A673 (cell line): ENCODE measurements around the gene SRPK1. TPM values are rescaled to one million over a fixed set of nuclear protein-coding genes. Genes with fewer than 3 reads are reported as not detected.

Experiments used
- BruUV-seq: library from RNA; stranded (reverse); fragments of 400-500 nt; replicated peaks from 2 replicates; lab custom pipeline; 2021; lab: Mats Ljungman, UMichigan
- CTCF ChIA-PET: fragments of 300-600 bp; sonication (Branson Sonifier 250); formaldehyde crosslinking; loops from one replicate; lab custom pipeline; 2022; ENCODE audit warnings: antibody characterized with exemption; lab: Charles Lee
- POLR2A ChIA-PET: fragments of 300-600 bp; sonication (Branson Sonifier 250); formaldehyde crosslinking; loops from one replicate; lab custom pipeline; 2022; ENCODE audit warnings: antibody characterized with exemption; ENCODE audit not compliant: low non-redundant PET; lab: Charles Lee
- DNase-seq: peaks from one replicate; pipeline ENCODE4 v3.0.0-alpha.2; 2015; ENCODE audit warnings: low spot score
- H3K27ac ChIP-seq: fragments of 200-600 bp; sonication (generic); 2 replicates; pipeline ENCODE4 v1.5.1; 2016; ENCODE audit warnings: mixed run types, low read depth, mild to moderate bottlenecking, mixed read lengths, antibody characterized with exemption, low read length; ENCODE audit not compliant: poor library complexity, severe bottlenecking
- H3K27me3 ChIP-seq: fragments of 200-600 bp; sonication (generic); replicated peaks from 2 replicates; pipeline ENCODE4 v1.6.1; 2017; ENCODE audit warnings: mixed run types, low read depth, mild to moderate bottlenecking, mixed read lengths, antibody characterized with exemption, low read length; ENCODE audit not compliant: insufficient read depth, poor library complexity
- H3K36me3 ChIP-seq: fragments of 200-600 bp; sonication (generic); 2 replicates; pipeline ENCODE4 v1.6.1; 2016; ENCODE audit warnings: mixed run types, mild to moderate bottlenecking, mixed read lengths, antibody characterized with exemption, low read length; ENCODE audit not compliant: insufficient read depth, poor library complexity, severe bottlenecking
- H3K4me1 ChIP-seq: fragments of 200-600 bp; sonication (generic); 2 replicates; pipeline ENCODE4 v1.6.1; 2017; ENCODE audit warnings: mixed run types, mild to moderate bottlenecking, mixed read lengths, antibody characterized with exemption, low read length; ENCODE audit not compliant: insufficient read depth, poor library complexity, severe bottlenecking
- H3K4me3 ChIP-seq: fragments of 200-600 bp; sonication (generic); 2 replicates; pipeline ENCODE4 v1.5.1; 2016; ENCODE audit warnings: low read depth, mixed run types, mild to moderate bottlenecking, mixed read lengths, low read length; ENCODE audit not compliant: poor library complexity, severe bottlenecking
- H3K9me3 ChIP-seq: fragments of 200-600 bp; sonication (generic); 2 replicates; pipeline ENCODE4 v1.6.1; 2016; ENCODE audit warnings: mixed run types, low read depth, mild to moderate bottlenecking, mixed read lengths, antibody characterized with exemption, low read length; ENCODE audit not compliant: poor library complexity, severe bottlenecking
- EZH2 ChIP-seq: fragments of 200-600 bp; sonication (generic); IDR thresholded peaks from 2 replicates; pipeline ENCODE4 v1.6.1; 2017; ENCODE audit warnings: borderline replicate concordance, low read depth, mild to moderate bottlenecking, mixed read lengths, antibody characterized with exemption, low read length; ENCODE audit not compliant: poor library complexity, severe bottlenecking
- intact Hi-C: fragments of 100-400 bp; cut with micrococcal nuclease; formaldehyde crosslinking; loops from one replicate; pipeline ENCODE4 v1.10.0; 2022; ENCODE audit not compliant: unreplicated experiment
- total RNA-seq: library from RNA; stranded (reverse); gene quantifications from 2 replicates; pipeline ENCODE4 v1.2.3, GENCODE V29; 2021
- TF ChIP-seq, protein P1 (sequence below): fragments of 300-800, 200-600 bp; sonication (generic); conservative IDR thresholded peaks from 2 replicates; pipeline ENCODE4 v1.5.1; 2017; ENCODE audit warnings: low read depth, mild to moderate bottlenecking, antibody characterized with exemption, low read length, moderate library complexity, mixed read lengths

Gene SRPK1
- total RNA-seq, 1 experiment from 2014 or later: 104 TPM

DNA sequence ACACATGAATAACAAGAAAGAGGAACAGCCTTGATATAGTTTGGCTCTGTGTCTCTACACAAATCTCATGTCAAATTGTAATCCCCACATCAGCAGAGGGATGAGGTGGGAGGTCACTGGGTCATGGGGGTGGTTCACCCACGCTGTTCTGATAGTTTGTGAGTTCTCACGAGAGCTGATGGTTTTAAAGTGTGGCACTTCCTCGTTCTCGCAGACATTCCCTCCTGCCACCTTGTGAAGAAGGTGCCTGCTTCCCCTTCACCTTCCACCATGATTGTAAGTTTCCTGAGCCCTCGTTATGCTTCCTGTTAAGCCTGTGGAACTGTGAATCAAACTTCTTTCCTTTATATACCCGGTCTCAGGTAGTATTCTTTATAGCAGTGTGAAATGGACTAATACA lies 13.1 kb downstream of the SRPK1 start:
- CTCF ChIA-PET: no interaction called here
- H3K27me3 ChIP-seq: no peaks in the 10 kb centered on the region
- no peak overlapping the region for H3K27ac ChIP-seq
- POLR2A ChIA-PET: no interaction called here
- intact Hi-C loops: no loop called here
- TF ChIP-seq, protein P1, sequence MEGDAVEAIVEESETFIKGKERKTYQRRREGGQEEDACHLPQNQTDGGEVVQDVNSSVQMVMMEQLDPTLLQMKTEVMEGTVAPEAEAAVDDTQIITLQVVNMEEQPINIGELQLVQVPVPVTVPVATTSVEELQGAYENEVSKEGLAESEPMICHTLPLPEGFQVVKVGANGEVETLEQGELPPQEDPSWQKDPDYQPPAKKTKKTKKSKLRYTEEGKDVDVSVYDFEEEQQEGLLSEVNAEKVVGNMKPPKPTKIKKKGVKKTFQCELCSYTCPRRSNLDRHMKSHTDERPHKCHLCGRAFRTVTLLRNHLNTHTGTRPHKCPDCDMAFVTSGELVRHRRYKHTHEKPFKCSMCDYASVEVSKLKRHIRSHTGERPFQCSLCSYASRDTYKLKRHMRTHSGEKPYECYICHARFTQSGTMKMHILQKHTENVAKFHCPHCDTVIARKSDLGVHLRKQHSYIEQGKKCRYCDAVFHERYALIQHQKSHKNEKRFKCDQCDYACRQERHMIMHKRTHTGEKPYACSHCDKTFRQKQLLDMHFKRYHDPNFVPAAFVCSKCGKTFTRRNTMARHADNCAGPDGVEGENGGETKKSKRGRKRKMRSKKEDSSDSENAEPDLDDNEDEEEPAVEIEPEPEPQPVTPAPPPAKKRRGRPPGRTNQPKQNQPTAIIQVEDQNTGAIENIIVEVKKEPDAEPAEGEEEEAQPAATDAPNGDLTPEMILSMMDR: no peak
- no peak for TF ChIP-seq EZH2
- DNase-seq: no peak
- H3K4me1 ChIP-seq: no peaks in the 10 kb centered on the region
- no TSS peak for BruUV-seq
- H3K9me3 ChIP-seq: peaks cover 28% of the 10 kb centered on the region
- H3K4me3 ChIP-seq: no peak overlapping the region
- H3K36me3 ChIP-seq: peaks cover 50% of the 10 kb centered on the region

DNA sequence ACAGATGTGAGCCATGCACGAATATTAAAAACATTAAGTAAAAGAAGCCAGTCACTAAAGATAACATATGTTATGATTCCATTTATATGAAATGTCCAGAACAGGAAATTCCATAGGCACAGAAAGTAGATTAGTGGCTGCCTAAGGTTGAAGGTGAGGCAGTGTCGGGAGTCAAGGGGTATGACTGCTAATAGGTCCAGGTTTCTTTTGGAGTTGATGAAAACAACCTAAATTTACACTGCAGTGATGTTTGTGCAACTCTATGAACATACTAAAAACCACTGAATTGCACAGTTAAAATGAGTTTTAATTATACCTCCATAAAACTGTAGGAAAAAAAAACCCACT lies 14.4 kb downstream of the SRPK1 start:
- ChIA-PET CTCF (no interaction called here), POLR2A (interaction anchor here (0.7 kb wide), 1 partner anchor 837 kb away, joined by 3 read pairs; no protein-coding TSS in a partner anchor)
- H3K4me1 ChIP-seq: no peaks in the 10 kb centered on the region
- no peak for DNase-seq
- peaks cover 37% of the 10 kb centered on the region for H3K36me3 ChIP-seq
- H3K27ac ChIP-seq: no peak overlapping the region
- BruUV-seq: no TSS peak
- no peak overlapping the region for H3K4me3 ChIP-seq
- intact Hi-C loops: no loop called here
- H3K27me3 ChIP-seq: no peaks in the 10 kb centered on the region
- H3K9me3 ChIP-seq: peaks cover 28% of the 10 kb centered on the region
- no peak for TF ChIP-seq EZH2
- TF ChIP-seq, protein P1: no peak

DNA sequence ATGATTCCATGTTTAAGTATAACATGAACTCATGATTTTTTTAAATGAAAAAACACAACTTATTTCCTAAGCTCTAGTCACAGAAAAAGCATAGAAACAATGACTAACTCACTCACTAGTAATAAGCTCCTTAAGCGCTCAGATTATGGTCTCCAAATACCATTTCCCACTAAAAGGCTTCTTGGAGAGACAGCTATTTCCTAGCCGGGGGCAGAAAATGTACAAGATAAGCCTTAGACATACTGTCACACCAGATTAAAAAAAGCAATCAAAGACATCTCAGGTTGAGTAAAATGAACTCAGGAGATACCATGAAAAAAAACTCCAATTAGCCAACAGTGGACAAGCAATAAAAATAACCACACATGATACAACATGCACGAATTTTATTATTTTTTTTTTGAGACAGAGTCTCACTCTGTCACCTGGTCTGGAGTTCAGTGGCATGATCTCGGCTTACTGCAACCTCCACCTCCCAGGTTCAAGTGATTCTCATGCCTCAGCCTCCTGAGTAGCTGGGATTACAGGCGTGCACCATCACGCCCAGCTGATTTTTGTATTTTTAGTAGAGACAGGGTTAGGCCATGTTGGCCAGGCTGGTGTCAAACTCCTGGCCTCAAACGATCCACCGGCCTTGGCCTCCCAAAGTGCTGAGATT lies 14.9 kb downstream of the SRPK1 start:
- H3K27me3 ChIP-seq: no peaks in the 10 kb centered on the region
- ChIA-PET POLR2A (interaction anchor here (0.6 to 0.7 kb wide), 2 partner anchors 12 to 836 kb away, joined by 3 read pairs; no protein-coding TSS in a partner anchor), CTCF (no interaction called here)
- peaks cover 34% of the 10 kb centered on the region for H3K36me3 ChIP-seq
- no TSS peak for BruUV-seq
- no peak for DNase-seq
- H3K27ac ChIP-seq: no peak overlapping the region
- peaks cover 24% of the 10 kb centered on the region for H3K9me3 ChIP-seq
- TF ChIP-seq EZH2: no peak
- TF ChIP-seq, protein P1: no peak
- no peak overlapping the region for H3K4me3 ChIP-seq
- no peaks in the 10 kb centered on the region for H3K4me1 ChIP-seq
- intact Hi-C loops: no loop called here
